Effector CD4-positive, alpha-beta T cell (primary cell): ENCODE measurements around the gene FFAR2.

ENCODE experiments used
- DNase-seq: peaks from one replicate; pipeline ENCODE4 v3.0.0-alpha.2; 2020

Gene FFAR2

GRCh38 chr19:35427187-35427586 lies 20.9 kb upstream of the FFAR2 start:
- no peak for DNase-seq

DNA sequence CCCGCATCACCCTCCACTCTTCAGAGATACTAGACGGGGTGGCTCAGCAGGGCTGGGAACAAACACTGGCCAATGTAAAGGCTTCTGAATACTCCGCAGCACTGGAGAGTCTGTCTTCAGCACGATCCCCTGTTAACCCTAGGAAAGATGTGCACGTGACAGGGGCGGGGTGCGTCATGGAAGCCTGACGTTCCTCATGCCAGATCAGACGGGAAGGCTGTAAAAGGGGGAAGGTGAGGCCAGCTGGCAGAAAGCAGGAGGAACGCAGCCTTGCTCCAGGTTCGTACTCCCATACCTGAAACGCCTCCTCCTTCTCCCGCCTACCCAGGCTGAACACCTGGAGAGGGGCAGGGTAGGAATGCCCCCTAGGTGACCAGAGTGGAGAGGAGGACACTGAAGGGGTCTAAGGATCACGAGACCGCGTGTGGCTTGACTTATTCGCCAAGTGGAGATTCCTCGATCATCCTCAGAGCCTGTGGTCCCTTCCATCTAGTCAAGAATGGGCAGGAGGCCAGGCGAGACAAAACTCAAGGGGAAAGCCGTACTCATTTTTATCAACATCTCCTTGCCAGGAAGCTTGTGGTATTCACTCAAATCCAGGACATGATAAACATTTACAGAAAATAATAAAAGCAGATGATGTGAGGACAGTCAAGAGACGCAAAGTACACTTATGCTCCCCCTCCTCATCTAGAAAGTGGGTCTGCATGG lies 18.2 kb upstream of the FFAR2 start:
- DNase-seq: no peak

GRCh38 chr19:35430409-35431144 lies 17.5 kb upstream of the FFAR2 start:
- no peak for DNase-seq

GRCh38 chr19:35431145-35431807 lies 16.8 kb upstream of the FFAR2 start:
- no peak for DNase-seq

GRCh38 chr19:35432911-35433310 lies 15.1 kb upstream of the FFAR2 start:
- DNase-seq: no peak

GRCh38 chr19:35433448-35433847 lies 14.6 kb upstream of the FFAR2 start:
- no peak for DNase-seq

DNA sequence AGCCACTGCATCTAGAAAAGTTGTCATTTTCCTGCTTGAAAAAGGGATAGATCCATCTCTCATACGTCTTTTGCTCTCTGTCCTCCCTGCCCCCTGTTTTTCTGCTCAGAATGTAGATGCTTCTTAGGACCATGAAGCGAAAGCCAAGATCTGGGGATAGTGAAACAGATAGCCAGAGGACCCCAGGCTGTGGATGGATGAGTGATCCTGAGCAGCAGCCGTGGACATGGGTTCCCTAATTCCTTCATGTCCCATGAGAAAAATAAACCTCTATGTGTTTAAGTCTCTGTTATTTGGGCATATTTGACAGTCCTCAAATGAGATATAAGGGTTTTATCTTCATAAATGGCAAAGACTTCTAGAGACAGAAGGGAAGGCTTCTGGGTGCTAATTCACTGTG lies 12.2 kb upstream of the FFAR2 start:
- no peak for DNase-seq

DNA sequence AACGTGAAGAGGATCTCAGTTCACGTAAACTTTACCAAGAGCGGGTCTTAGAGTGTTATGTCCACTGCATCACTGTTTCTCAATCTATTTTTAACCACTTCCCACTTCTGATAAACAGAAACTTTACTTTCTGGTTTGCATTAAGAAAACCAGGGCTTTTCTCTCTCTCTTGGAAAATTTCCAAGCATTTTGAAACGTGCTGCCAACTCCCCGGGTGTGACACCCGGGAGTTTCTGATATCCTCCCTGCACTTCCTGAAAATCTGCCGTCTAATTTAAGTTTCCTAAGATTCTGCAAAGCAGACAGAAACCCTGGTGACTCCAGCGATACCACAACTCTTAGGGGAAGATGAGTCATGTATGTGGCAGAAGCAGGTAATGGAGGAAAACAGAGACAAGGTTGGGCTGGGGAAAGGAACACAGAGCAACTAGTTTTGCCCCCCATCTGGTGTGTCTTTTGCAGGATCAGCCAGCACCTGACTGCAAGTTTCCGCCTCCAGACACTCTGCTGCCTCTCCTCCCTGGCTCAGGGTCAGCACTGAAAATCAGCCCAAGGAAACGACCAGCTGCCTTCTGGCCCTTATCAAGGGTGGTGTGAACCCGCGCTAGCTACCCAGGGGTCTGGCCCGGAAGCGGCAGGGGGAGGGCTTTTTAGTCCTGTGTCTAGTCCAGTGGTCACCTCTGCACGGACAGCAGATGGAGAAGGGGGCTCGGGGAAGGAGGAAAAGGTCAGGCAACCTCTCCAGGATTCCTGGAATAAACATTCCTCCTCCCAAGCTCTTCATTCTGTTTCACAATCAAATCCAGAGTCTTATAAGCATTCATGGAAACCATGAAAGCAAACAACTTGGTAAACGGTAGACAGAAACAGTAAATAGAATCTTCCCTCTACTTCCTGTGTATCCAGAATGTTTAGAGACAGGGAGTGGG lies 11.3 kb upstream of the FFAR2 start:
- peak; percentile 2 for DNase-seq

- DNase-seq: no peak
Observed at GRCh38 chr19:35437406-35437951, 10.6 kb upstream of the FFAR2 start.

DNA sequence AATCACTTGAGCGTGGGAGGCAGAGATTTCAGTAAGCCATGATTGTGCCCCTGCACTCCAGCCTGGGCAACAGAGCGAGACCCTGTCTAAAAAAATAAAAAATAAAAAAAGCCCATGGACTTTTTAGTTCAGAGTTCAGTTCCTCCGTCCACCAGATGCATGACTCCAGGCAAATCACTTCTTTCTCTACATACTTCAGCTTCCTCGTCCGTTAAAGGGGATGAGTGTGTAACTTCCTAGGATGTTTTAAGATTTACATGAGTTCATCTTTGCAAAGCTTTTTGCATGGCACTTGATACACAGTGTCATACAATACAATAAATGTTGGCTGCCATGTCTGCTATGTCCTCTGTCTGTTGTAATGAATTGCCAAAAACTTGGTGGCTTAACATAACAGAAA lies 10.0 kb upstream of the FFAR2 start:
- no peak for DNase-seq

DNA sequence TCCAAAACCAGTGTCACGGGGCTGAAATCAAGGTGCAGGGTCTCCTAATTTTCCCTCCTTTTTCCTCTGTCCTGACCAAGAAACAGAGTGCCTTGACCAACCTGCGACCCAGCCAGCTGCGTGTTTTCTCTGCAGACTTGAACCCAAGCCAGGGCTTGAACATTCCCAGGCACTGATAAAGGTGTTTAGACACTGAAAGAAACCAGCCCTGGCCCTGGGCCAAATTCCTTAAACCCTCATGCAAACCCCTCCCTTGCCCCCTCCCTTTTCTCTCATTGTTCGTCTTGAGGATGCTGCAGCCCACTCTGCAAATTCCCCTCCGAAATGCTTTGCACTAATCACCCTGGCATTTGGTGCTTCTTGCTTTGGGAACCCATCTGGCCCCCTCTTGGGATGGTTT lies 9.5 kb upstream of the FFAR2 start:
- no peak for DNase-seq

- DNase-seq: no peak
Observed at GRCh38 chr19:35439921-35440320, 8.1 kb upstream of the FFAR2 start.

GRCh38 chr19:35442091-35442490 lies 6.0 kb upstream of the FFAR2 start:
- no peak for DNase-seq

DNA sequence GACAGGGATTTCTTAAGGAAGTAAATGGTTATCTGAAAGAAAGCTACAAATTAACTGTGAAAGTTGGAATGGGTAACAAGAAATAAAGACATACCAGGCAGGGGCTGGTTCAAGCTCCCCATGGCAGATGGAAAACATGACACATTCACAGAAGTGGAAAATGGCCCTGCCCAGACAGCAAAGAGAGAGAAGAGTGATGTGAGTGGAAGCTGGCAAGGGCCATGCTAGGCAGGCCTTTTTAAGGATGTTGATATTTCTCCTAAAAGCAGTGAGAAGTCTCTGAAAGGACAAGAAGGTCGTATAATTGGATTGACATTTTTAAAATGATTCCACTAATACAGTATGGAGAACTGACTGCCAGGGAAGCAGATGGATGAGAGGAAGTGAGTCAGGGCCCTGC lies 3.3 kb upstream of the FFAR2 start:
- no peak for DNase-seq

- peak; percentile 14 for DNase-seq
Observed at GRCh38 chr19:35445826-35446593, 2.0 kb upstream of the FFAR2 start.

- no peak for DNase-seq
Observed at GRCh38 chr19:35449359-35450043, 1.4 kb downstream of the FFAR2 start.

GRCh38 chr19:35451338-35452096 lies 3.5 kb downstream of the FFAR2 start:
- no peak for DNase-seq

- no peak for DNase-seq
Observed at GRCh38 chr19:35454663-35455062, 6.6 kb downstream of the FFAR2 start.

DNA sequence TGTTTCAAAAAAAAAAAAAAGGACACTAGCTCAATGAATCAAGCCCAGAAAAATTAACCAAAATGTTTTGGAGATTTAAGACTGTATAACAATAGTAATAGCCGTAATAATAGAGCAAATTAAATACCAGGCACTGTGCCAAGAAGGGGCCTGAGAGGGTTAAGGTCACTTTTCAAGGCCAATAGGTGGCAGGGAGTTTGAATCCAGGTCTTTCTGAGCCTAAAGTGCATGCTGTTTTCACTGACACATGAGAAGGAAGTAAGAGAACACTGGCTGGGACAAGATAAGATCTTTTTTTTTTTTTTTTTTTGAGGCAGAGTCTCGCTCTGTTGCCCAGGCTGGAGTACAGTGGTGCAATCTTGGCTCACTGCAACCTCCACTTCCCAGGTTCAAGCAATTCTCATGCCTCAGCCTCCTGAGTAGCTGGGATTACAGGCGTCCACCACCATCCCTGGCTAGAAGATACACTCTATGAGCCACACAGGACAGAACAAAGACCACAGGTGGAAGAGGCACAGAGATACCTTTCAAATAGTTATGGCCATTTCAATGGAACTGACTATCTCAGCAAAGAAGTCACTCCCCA lies 7.7 kb downstream of the FFAR2 start:
- no peak for DNase-seq

GRCh38 chr19:35457173-35457572 lies 9.1 kb downstream of the FFAR2 start:
- DNase-seq: no peak
